HG02981 (cell line): ENCODE data around the gene OTOS.
A peak's percentile ranks its signal among the peaks of the same experiment; 100 is the strongest.

ENCODE experiments used
- ATAC-seq: cut with Tn5 transposase; IDR thresholded peaks from one replicate; pipeline ENCODE4 v1.9.1; 2021; ENCODE audit warnings: mild to moderate bottlenecking, moderate library complexity; ENCODE audit not compliant: unreplicated experiment

The OTOS gene

GRCh38 chr2:240137596-240138253 is 2.7 kb downstream of the OTOS start:
- no peak for ATAC-seq

- ATAC-seq, result no peak
Observed at GRCh38 chr2:240136671-240137292, 3.7 kb downstream of the OTOS start.

- ATAC-seq, result peak; percentile 96
Observed at GRCh38 chr2:240136013-240136670, 4.3 kb downstream of the OTOS start, which contains the start of gene COPS9. TSS of gene COPS9 (minus strand) at chr2:240136305. CDS start at chr2:240136284, 21 bp downstream.

GRCh38 chr2:240135706-240136012 is 4.8 kb downstream of the OTOS start:
- ATAC-seq, result peak; percentile 12

- ATAC-seq, result no peak
Observed at GRCh38 chr2:240134956-240135520, 5.4 kb downstream of the OTOS start.

- no peak for ATAC-seq
Observed at GRCh38 chr2:240134466-240134865, 6.0 kb downstream of the OTOS start.

GRCh38 chr2:240133401-240133800 is 7.1 kb downstream of the OTOS start:
- ATAC-seq, result no peak

GRCh38 chr2:240132651-240132980 is 7.8 kb downstream of the OTOS start:
- no peak for ATAC-seq

- no peak for ATAC-seq
Observed at GRCh38 chr2:240131941-240132650, 8.4 kb downstream of the OTOS start.

GRCh38 chr2:240131296-240131695 is 9.2 kb downstream of the OTOS start:
- ATAC-seq, result no peak

GRCh38 chr2:240130393-240131195 is 9.9 kb downstream of the OTOS start:
- ATAC-seq, result no peak

GRCh38 chr2:240129731-240130392 is 10.6 kb downstream of the OTOS start:
- ATAC-seq, result no peak

- ATAC-seq, result no peak
Observed at GRCh38 chr2:240129311-240129710, 11.1 kb downstream of the OTOS start.

GRCh38 chr2:240128608-240129145 is 11.8 kb downstream of the OTOS start:
- ATAC-seq, result no peak

GRCh38 chr2:240127911-240128607 is 12.4 kb downstream of the OTOS start:
- ATAC-seq, result no peak

GRCh38 chr2:240127191-240127750 is 13.2 kb downstream of the OTOS start:
- no peak for ATAC-seq

- no peak for ATAC-seq
Observed at GRCh38 chr2:240126731-240127130, 13.7 kb downstream of the OTOS start.

- ATAC-seq, result no peak
Observed at GRCh38 chr2:240125742-240126141, 14.7 kb downstream of the OTOS start.

- no peak for ATAC-seq
Observed at GRCh38 chr2:240124651-240125030, 15.8 kb downstream of the OTOS start.
